Erythroblast (primary cell): ENCODE results near the gene RSPH6A.

Experiments used
- GATA1 ChIP-seq: IDR thresholded peaks from 2 replicates; pipeline ENCODE4 v1.6.1; 2011; ENCODE audit warnings: low read depth, mild to moderate bottlenecking, control low read depth, low read length, moderate library complexity
- POLR2A ChIP-seq: IDR thresholded peaks from 2 replicates; pipeline ENCODE4 v1.6.1; 2011; ENCODE audit warnings: mild to moderate bottlenecking, low read length

- TF ChIP-seq POLR2A (no peak), GATA1 (no peak)
These were observed 9.4 kb downstream of the RSPH6A start for GRCh38 chr19:45805719-45806118.
